GM18951 (cell line): ENCODE data around the gene PRXL2A.
"Not testable (repeated sequence)": the region's sequence is repeated elsewhere in the genome, so short reads cannot be mapped to it uniquely, and the experiment has no call there.

Source experiments
- POLR2A ChIP-seq: IDR thresholded peaks from 4 replicates; pipeline ENCODE4 v1.6.1; 2011; ENCODE audit warnings: mild to moderate bottlenecking; ENCODE audit not compliant: insufficient read length, insufficient read depth; ENCODE audit errors: extremely low read depth
- in situ Hi-C: fragments of 300-500 bp; cut with MboI; formaldehyde crosslinking; loops from one replicate; pipeline ENCODE4 v1.12.0; 2022; ENCODE audit warnings: low sequenced_read_pairs, mixed read lengths, inconsistent platforms; ENCODE audit not compliant: unreplicated experiment

Gene PRXL2A

GRCh38 chr10:80472234-80473095 lies 64.1 kb downstream of the PRXL2A start:
- no peak for TF ChIP-seq POLR2A
- in situ Hi-C loops: no loop called here

- in situ Hi-C loops: no loop called here
- no peak for TF ChIP-seq POLR2A
Observed at GRCh38 chr10:80473096-80473657, 64.8 kb downstream of the PRXL2A start.

GRCh38 chr10:80473692-80474596 lies 65.6 kb downstream of the PRXL2A start:
- in situ Hi-C loops: no loop called here
- TF ChIP-seq POLR2A: no peak

DNA sequence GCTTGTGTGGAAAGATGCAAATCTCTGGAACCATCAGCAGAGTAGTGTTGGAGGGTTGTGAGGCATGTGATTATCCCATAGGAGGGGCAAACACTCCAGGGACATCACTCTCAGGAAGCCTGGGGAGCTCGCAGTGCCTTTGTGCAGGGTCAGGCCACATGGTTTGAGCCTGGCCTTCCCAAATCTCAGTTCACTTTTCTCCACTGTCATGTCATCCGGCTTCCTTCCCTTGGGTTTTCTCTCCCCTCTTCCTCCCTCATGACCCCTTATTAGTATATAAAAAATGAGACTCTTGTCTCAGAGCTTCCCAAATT lies 66.2 kb downstream of the PRXL2A start:
- in situ Hi-C loops: no loop called here
- TF ChIP-seq POLR2A: no peak

DNA sequence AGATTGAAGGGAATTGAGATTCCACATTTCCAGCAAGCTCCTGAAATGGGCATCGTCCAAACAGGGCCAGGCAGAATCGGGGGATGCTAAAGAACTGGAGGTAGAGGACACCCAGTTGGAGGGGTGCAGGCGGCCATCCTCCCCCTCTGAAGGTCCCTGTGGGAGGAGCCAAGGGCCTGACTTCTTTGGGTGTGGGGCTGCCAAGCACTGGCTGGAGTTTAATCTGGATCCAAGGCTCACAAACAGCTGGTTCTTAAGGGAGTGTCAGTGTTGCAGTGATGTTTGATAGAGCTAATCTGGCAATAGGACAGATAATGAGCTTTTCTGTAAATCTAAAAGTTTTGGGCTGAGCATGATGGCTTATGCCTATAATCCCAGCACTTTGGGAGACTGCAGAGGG lies 66.6 kb downstream of the PRXL2A start:
- in situ Hi-C loops: no loop called here
- no peak for TF ChIP-seq POLR2A

DNA sequence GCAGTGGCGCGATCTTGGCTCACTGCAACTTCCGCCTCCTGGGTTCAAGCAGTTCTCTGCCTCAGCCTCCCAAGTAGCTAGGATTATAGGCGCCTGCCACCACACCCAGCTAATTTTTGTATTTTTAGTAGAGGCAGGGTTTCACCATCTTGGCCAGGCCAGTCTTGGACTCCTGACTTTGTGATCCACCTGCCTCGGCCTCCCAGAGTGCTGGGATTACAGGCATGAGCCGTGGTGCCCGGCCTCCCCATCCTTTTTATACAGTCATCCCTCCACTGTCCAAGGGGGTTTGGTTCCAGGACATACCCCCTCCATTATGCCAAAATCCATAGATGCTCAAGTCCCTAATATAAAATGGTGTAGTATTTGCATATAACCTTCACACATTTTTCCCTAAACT lies 67.3 kb downstream of the PRXL2A start:
- in situ Hi-C loops: not testable (repeated sequence)

- in situ Hi-C loops: no loop called here
- TF ChIP-seq POLR2A: no peak
Observed at GRCh38 chr10:80476685-80477084, 68.3 kb downstream of the PRXL2A start.

DNA sequence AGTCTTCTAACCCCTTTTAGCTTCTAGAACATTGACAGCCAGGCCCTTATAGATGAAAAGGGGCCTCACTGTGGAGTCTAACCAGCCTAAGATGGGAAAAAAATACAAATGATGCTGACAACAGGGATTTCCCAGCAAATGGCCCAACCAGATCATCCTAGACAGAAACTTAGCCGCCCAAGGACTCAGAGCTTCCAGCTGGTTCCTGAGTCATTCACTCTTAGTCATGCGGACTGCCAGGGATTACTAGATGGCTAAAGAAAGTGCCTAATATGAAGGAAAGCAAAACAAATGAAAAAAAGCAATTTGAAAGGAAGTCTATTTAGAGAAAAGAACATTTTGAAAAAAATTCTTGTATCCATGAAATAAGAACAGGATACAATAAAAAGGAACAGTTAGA lies 69.5 kb downstream of the PRXL2A start:
- in situ Hi-C loops: no loop called here

GRCh38 chr10:80480373-80480772 lies 72.0 kb downstream of the PRXL2A start:
- in situ Hi-C loops: not testable (repeated sequence)

More for the DNA sequence above, 69.5 kb downstream of the PRXL2A start:
- no peak for TF ChIP-seq POLR2A

- no peak for TF ChIP-seq POLR2A
- in situ Hi-C loops: no loop called here
Observed at GRCh38 chr10:80480852-80481251, 72.5 kb downstream of the PRXL2A start.

GRCh38 chr10:80484243-80484642 lies 75.9 kb downstream of the PRXL2A start:
- TF ChIP-seq POLR2A: no peak
- in situ Hi-C loops: no loop called here

GRCh38 chr10:80484676-80485075 lies 76.3 kb downstream of the PRXL2A start:
- no peak for TF ChIP-seq POLR2A
- in situ Hi-C loops: no loop called here

GRCh38 chr10:80485076-80485945 lies 77.0 kb downstream of the PRXL2A start:
- in situ Hi-C loops: no loop called here
- no peak for TF ChIP-seq POLR2A
